H1 (cell line): ENCODE results near the gene ODR4. TPM values are rescaled to one million over a fixed set of nuclear protein-coding genes. Genes with fewer than 3 reads are reported as not detected.

ENCODE experiments used
- CTCF ChIA-PET: fragments of 300-600 bp; sonication (Branson Sonifier 250); formaldehyde crosslinking; loops from one replicate; lab custom pipeline; 2021; ENCODE audit not compliant: partially characterized antibody; lab: Charles Lee
- POLR2A ChIA-PET: fragments of 300-600 bp; sonication (Branson Sonifier 250); formaldehyde crosslinking; loops from one replicate; lab custom pipeline; 2021; ENCODE audit warnings: inconsistent platforms; ENCODE audit not compliant: partially characterized antibody; lab: Charles Lee
- DNase-seq, 2 experiments: peaks; one replicate each; pipeline versions ENCODE4 v3.0.0 to v3.0.0-alpha.2; 2010 to 2022; ENCODE audit warnings: low spot score in 2 of 2, low read depth in 1 of 2, mixed read lengths in 1 of 2
- FAIRE-seq: peaks from 2 replicates; lab custom pipeline; 2011; peaks lifted over from hg19 to GRCh38; lab: Jason Lieb, UNC
- H2AFZ ChIP-seq: 2 replicates; pipeline ENCODE4 v1.8.1; 2012; ENCODE audit warnings: low read length, inconsistent platforms
- H2AK5ac ChIP-seq: 2 replicates; pipeline ENCODE4 v1.6.1; 2013; ENCODE audit warnings: low read depth, low read length
- H2BK120ac ChIP-seq: replicated peaks from 2 replicates; pipeline ENCODE3; 2013; ENCODE audit warnings: low read depth, low read length, inconsistent platforms
- H2BK12ac ChIP-seq: 2 replicates; pipeline ENCODE4 v1.6.1; 2013; ENCODE audit warnings: low read depth, low read length
- H2BK15ac ChIP-seq: 2 replicates; pipeline ENCODE4 v1.6.1; 2013; ENCODE audit warnings: low read length
- H2BK20ac ChIP-seq: 2 replicates; pipeline ENCODE4 v1.6.1; 2013; ENCODE audit warnings: low read length
- H2BK5ac ChIP-seq: 2 replicates; pipeline ENCODE4 v1.6.1; 2013; ENCODE audit warnings: low read depth, low read length
- H3K14ac ChIP-seq: 2 replicates; pipeline ENCODE4 v1.6.1; 2013; ENCODE audit warnings: inconsistent platforms; ENCODE audit not compliant: insufficient read length
- H3K18ac ChIP-seq: 2 replicates; pipeline ENCODE4 v1.6.1; 2013; ENCODE audit warnings: low read length; ENCODE audit errors: extremely low read depth
- H3K23ac ChIP-seq: 2 replicates; pipeline ENCODE4 v1.6.1; 2013; ENCODE audit warnings: inconsistent platforms; ENCODE audit not compliant: insufficient read length
- H3K23me2 ChIP-seq: 2 replicates; pipeline ENCODE4 v1.6.1; 2013; ENCODE audit warnings: low read depth, low read length
- H3K27ac ChIP-seq: 2 replicates; pipeline ENCODE4 v1.6.1; 2011; ENCODE audit warnings: low read depth, low read length, inconsistent platforms
- H3K27me3 ChIP-seq, 4 experiments: replicated peaks in 1 of 4; 1 replicate in 1 of 4; 2 replicates in 3 of 4; pipeline versions ENCODE4 v1.6.1 to v1.8.1; 2011 to 2013; ENCODE audit warnings: low read length in 3 of 4, mild to moderate bottlenecking in 3 of 4, inconsistent platforms in 2 of 4, mixed read lengths in 2 of 4, moderate library complexity in 1 of 4; ENCODE audit not compliant: control insufficient read depth in 3 of 4, insufficient read depth in 3 of 4; ENCODE audit errors: extremely low read depth in 1 of 4
- H3K36me3 ChIP-seq, 4 experiments: 2 replicates each; pipeline versions ENCODE4 v1.6.1 to v1.8.1; 2011 to 2013; ENCODE audit warnings: mild to moderate bottlenecking in 4 of 4, low read length in 3 of 4, moderate library complexity in 2 of 4, control low read depth in 1 of 4, inconsistent platforms in 1 of 4; ENCODE audit not compliant: insufficient read depth in 4 of 4, control insufficient read depth in 2 of 4
- H3K4ac ChIP-seq: replicated peaks from 2 replicates; pipeline ENCODE3; 2013; ENCODE audit warnings: low read length, low read depth, mixed read lengths, inconsistent platforms; ENCODE audit not compliant: insufficient read length
- H3K4me1 ChIP-seq, 4 experiments: replicated peaks in 1 of 4; 1 replicate in 1 of 4; 2 replicates in 3 of 4; pipeline versions ENCODE4 v1.6.1 to v1.8.1; 2011 to 2013; ENCODE audit warnings: low read length in 3 of 4, inconsistent platforms in 2 of 4, mixed read lengths in 1 of 4; ENCODE audit not compliant: insufficient read depth in 4 of 4, control insufficient read depth in 3 of 4
- H3K4me2 ChIP-seq, 2 experiments: 2 replicates each; pipeline versions ENCODE4 v1.6.1 to v1.8.1; 2011 to 2013; ENCODE audit warnings: low read depth in 2 of 2, low read length in 2 of 2, control low read depth in 1 of 2, inconsistent platforms in 1 of 2, mild to moderate bottlenecking in 1 of 2; ENCODE audit not compliant: insufficient read depth in 1 of 2
- H3K4me3 ChIP-seq, 4 experiments: fragments of 200-600, 300-600 bp in 1 of 4; sonication (generic), shearing (Covaris generic), sonication (Bioruptor Twin) in 1 of 4; 2 replicates each; pipeline versions ENCODE4 v1.5.1 to v1.8.1; 2011 to 2016; ENCODE audit warnings: low read length in 4 of 4, low read depth in 3 of 4, control low read depth in 2 of 4, inconsistent platforms in 2 of 4, mild to moderate bottlenecking in 2 of 4, mixed read lengths in 1 of 4, moderate library complexity in 1 of 4; ENCODE audit not compliant: insufficient read depth in 2 of 4; ENCODE audit errors: extremely low read depth in 1 of 4
- H3K56ac ChIP-seq: replicated peaks from 2 replicates; pipeline ENCODE3; 2013; ENCODE audit warnings: low read depth, mild to moderate bottlenecking, mixed read lengths, low read length, inconsistent platforms; ENCODE audit not compliant: insufficient read length
- H3K79me1 ChIP-seq: 2 replicates; pipeline ENCODE4 v1.6.1; 2013; ENCODE audit warnings: low read depth, low read length, control low read depth
- H3K79me2 ChIP-seq, 2 experiments: 2 replicates each; pipeline versions ENCODE4 v1.6.1 to v1.8.1; 2012 to 2013; ENCODE audit warnings: low read length in 2 of 2, mild to moderate bottlenecking in 2 of 2, inconsistent platforms in 1 of 2; ENCODE audit not compliant: insufficient read depth in 2 of 2, control insufficient read depth in 1 of 2
- H3K9ac ChIP-seq, 4 experiments: replicated peaks in 1 of 4; 1 replicate in 1 of 4; 2 replicates in 3 of 4; pipeline versions ENCODE4 v1.6.1 to v1.8.1; 2011 to 2013; ENCODE audit warnings: low read depth in 3 of 4, low read length in 3 of 4, control low read depth in 2 of 4, mild to moderate bottlenecking in 2 of 4, moderate library complexity in 2 of 4, inconsistent platforms in 1 of 4; ENCODE audit errors: extremely low read depth in 1 of 4
- H3K9me3 ChIP-seq, 2 experiments: 2 replicates each; pipeline versions ENCODE4 v1.6.1 to v1.8.1; 2012 to 2013; ENCODE audit warnings: mild to moderate bottlenecking in 2 of 2, moderate library complexity in 2 of 2, control low read depth in 1 of 2, inconsistent platforms in 1 of 2, low read depth in 1 of 2, low read length in 1 of 2, mixed read lengths in 1 of 2; ENCODE audit not compliant: insufficient read depth in 2 of 2
- H4K20me1 ChIP-seq, 2 experiments: replicated peaks in 1 of 2; 2 replicates each; pipeline versions ENCODE3 to v1.8.1; 2011 to 2013; ENCODE audit warnings: inconsistent platforms in 2 of 2, low read length in 2 of 2, mild to moderate bottlenecking in 1 of 2; ENCODE audit not compliant: insufficient read depth in 2 of 2, control insufficient read depth in 1 of 2
- H4K5ac ChIP-seq: 2 replicates; pipeline ENCODE4 v1.6.1; 2013; ENCODE audit warnings: low read length, low read depth, mixed read lengths, inconsistent platforms; ENCODE audit not compliant: insufficient read length
- H4K8ac ChIP-seq: 2 replicates; pipeline ENCODE4 v1.8.0; 2013; ENCODE audit warnings: mild to moderate bottlenecking, moderate library complexity, low read length, inconsistent platforms; ENCODE audit not compliant: insufficient read depth; ENCODE audit errors: extremely low read depth
- H4K91ac ChIP-seq: replicated peaks from 2 replicates; pipeline ENCODE3; 2013; ENCODE audit warnings: low read length, mixed read lengths, inconsistent platforms; ENCODE audit not compliant: insufficient read length
- CEBPB ChIP-seq: IDR thresholded peaks from 2 replicates; pipeline ENCODE4 v1.6.1; 2012; ENCODE audit warnings: low read depth, low read length
- KDM5A ChIP-seq: fragments of 200-600 bp; IDR thresholded peaks from 2 replicates; pipeline ENCODE4 v1.7.1; 2012; ENCODE audit warnings: mild to moderate bottlenecking, low read length, inconsistent platforms, mixed read lengths
- WGBS, 2 experiments: shearing (Covaris generic) in 1 of 2; methylation state at CpG; one replicate each; pipeline versions ENCODE4 v1.1.6 to v1.1.7; 2013 to 2015; ENCODE audit warnings: low lambda C conversion rate in 2 of 2, mixed read lengths in 2 of 2, inconsistent platforms in 1 of 2, low coverage in 1 of 2, missing lambda C conversion rate in 1 of 2; ENCODE audit not compliant: insufficient replicate concordance in 2 of 2, insufficient coverage in 1 of 2, insufficient read length in 1 of 2; ENCODE audit errors: extremely low coverage in 1 of 2, missing lambda C conversion rate in 1 of 2; 5-methylcytosine and 5-hydroxymethylcytosine counted together
- polyA plus RNA-seq, 7 experiments: library from polyadenylated mRNA; depleted of rRNA in 3 of 7; stranded (reverse) in 5 of 7; unstranded in 2 of 7; fragments of >200 nt in 5 of 7; fragments of 200-250 nt in 2 of 7; gene quantifications; 1 replicate in 5 of 7; 2 replicates in 1 of 7; 4 replicates in 1 of 7; pipeline versions ENCODE4 v1.2.1 to v1.2.3, GENCODE V29; 2011 to 2013; ENCODE audit warnings: missing spikeins in 2 of 7, mixed read lengths in 2 of 7
- total RNA-seq: library from RNA; stranded (reverse); fragmentation: NEBNext Ultra II Directional; extraction: Animal tissue kit (Norgen Biotek cat#: 25700); gene quantifications from 2 replicates; pipeline ENCODE4 v1.2.1, GENCODE V29; 2021
- TF ChIP-seq, protein P1 (sequence below): IDR thresholded peaks from 2 replicates; pipeline ENCODE4 v1.6.1; 2011; ENCODE audit warnings: low read length, improper control_type of control experiment

Gene ODR4
- total and polyA plus RNA-seq, 2 of the 8 experiments (the other 6 are each of a cell fraction or from before 2014, with no cell fraction given): 4.1 to 14.1 TPM

- Histone ChIP-seq H2AK5ac (no peak overlapping the region), H2BK12ac (no peak overlapping the region), H3K14ac (no peak overlapping the region), H3K9me3 (no peaks in the 10 kb centered on the region), H4K91ac (no peak overlapping the region), H2BK20ac (no peak overlapping the region), H2AFZ (no peak overlapping the region), H4K8ac (no peak overlapping the region), H3K4me1 (no peaks in the 10 kb centered on the region), H2BK120ac (no peak overlapping the region), H3K27me3 (no peaks in the 10 kb centered on the region), H3K4ac (no peak overlapping the region), H3K79me1 (no peaks in the 10 kb centered on the region), H3K36me3 (no peaks in the 10 kb centered on the region), H3K4me3 (no peak overlapping the region), H4K5ac (no peak overlapping the region), H3K9ac (no peak overlapping the region; a peak in 1 of 7 replicates), H3K27ac (no peak overlapping the region), H3K23ac (no peak overlapping the region), H3K56ac (no peak overlapping the region), H2BK15ac (no peak overlapping the region), H3K18ac (no peak overlapping the region), H4K20me1 (no peaks in the 10 kb centered on the region), H3K4me2 (no peak overlapping the region), H2BK5ac (no peak overlapping the region), H3K79me2 (no peaks in the 10 kb centered on the region), H3K23me2 (no peaks in the 10 kb centered on the region; the same call in 1 of the 2 replicates)
- 87% methylated on average over 3 of the region's 3 CpGs; no CpG with 5 or more reads in 1 of the 2 experiments for WGBS, 2 experiments
- DNase-seq: no peak
- TF ChIP-seq CEBPB (peak; percentile 51; the same call in 1 of the 2 replicates), KDM5A (no peak)
- TF ChIP-seq, protein P1, sequence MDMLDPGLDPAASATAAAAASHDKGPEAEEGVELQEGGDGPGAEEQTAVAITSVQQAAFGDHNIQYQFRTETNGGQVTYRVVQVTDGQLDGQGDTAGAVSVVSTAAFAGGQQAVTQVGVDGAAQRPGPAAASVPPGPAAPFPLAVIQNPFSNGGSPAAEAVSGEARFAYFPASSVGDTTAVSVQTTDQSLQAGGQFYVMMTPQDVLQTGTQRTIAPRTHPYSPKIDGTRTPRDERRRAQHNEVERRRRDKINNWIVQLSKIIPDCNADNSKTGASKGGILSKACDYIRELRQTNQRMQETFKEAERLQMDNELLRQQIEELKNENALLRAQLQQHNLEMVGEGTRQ: no peak
- no peak for FAIRE-seq
- ChIA-PET CTCF (no interaction called here), POLR2A (interaction anchor here (0.6 kb wide), 2 partner anchors 71 to 326 kb away, joined by 3 to 4 read pairs; no protein-coding TSS in a partner anchor)
Observed at GRCh38 chr1:186429017-186429416, 53.4 kb downstream of the ODR4 start.
